Right lobe of liver (tissue), 6 donors: ENCODE results near the gene KRTAP12-1. TPM values are rescaled to one million over a fixed set of nuclear protein-coding genes. Genes with fewer than 3 reads are reported as not detected.

ENCODE experiments used
- ATAC-seq, 4 donors: fragments of 200-7000 bp; cut with Tn5 transposase; one replicate each; pipeline ENCODE4 v1.9.1; 2020; ENCODE audit warnings: mild to moderate bottlenecking in 4 of 4, moderate library complexity in 4 of 4
- DNase-seq, 3 donors: peaks; one replicate each; pipeline ENCODE4 v3.0.0-alpha.2; 2020
- H3K27ac ChIP-seq, 3 donors: fragments of 200-600 bp; one replicate each; pipeline ENCODE4 v1.8.0; 2022
- H3K27me3 ChIP-seq, 2 donors: fragments of 200-600 bp; one replicate each; pipeline ENCODE4 v1.8.0; 2022
- H3K36me3 ChIP-seq, 4 donors: fragments of 200-600 bp; sonication (generic) in 1 of 4; one replicate each; pipeline versions ENCODE4 v1.5.1 to v1.8.0; 2017 to 2022; ENCODE audit warnings: control low read depth in 1 of 4
- H3K4me1 ChIP-seq, 4 donors: fragments of 200-600 bp; sonication (generic) in 1 of 4; one replicate each; pipeline versions ENCODE4 v1.5.1 to v1.8.0; 2017 to 2022; ENCODE audit warnings: control low read depth in 1 of 4
- H3K4me3 ChIP-seq, 3 donors: fragments of 200-600 bp; one replicate each; pipeline ENCODE4 v1.8.0; 2022
- H3K9me3 ChIP-seq, 4 donors: fragments of 200-600 bp; sonication (generic) in 1 of 4; one replicate each; pipeline versions ENCODE4 v1.5.1 to v1.8.0; 2017 to 2022; ENCODE audit warnings: control low read depth in 1 of 4
- POLR2A ChIP-seq: fragments of 450-650 bp; IDR thresholded peaks from one replicate; pipeline ENCODE4 v1.6.1; 2017; ENCODE audit warnings: antibody characterized with exemption, mild to moderate bottlenecking
- WGBS: methylation state at CpG from one replicate; pipeline ENCODE4 v1.1.6; 2018; ENCODE audit warnings: low coverage, low lambda C conversion rate; ENCODE audit not compliant: insufficient coverage; ENCODE audit errors: missing lambda C conversion rate; 5-methylcytosine and 5-hydroxymethylcytosine counted together
- intact Hi-C, 2 donors: fragments of 100-400 bp; cut with DNase I; formaldehyde crosslinking; loops; one replicate each; pipeline versions ENCODE4 v1.11.2 to v1.14.1; 2022
- total RNA-seq, 6 experiments: library from RNA; depleted of rRNA in 2 of 6; stranded (reverse); fragments of >200 nt in 2 of 6; fragmentation: NEBNext Ultra II Directional in 3 of 6; extraction: Animal tissue kit (Norgen Biotek cat#: 25700) in 3 of 6; gene quantifications; one replicate each; pipeline versions ENCODE4 v1.1.0 to v1.2.4, GENCODE V29; 2016 to 2023
- TF ChIP-seq, protein P1 (sequence below), 4 donors: fragments of 200-600 bp in 3 of 4; fragments of 450-650 bp in 1 of 4; IDR thresholded peaks; one replicate each; pipeline versions ENCODE4 v1.5.1 to v1.8.0; 2016 to 2022; ENCODE audit warnings: antibody characterized with exemption in 4 of 4, mild to moderate bottlenecking in 2 of 4
- donor health status: DM: no; HTN: yes; CAD: no.
- donor health status: DM: no; HTN: no; CAD: no.
- donor health status: DM: no; HTN: no; CAD: no.
- donor health status: DM: no; HTN: yes; CAD: no.
- donor health status: DM: no; HTN: yes; CAD: no.

The KRTAP12-1 gene
- total RNA-seq, 6 experiments from 2014 or later = not detected

DNA sequence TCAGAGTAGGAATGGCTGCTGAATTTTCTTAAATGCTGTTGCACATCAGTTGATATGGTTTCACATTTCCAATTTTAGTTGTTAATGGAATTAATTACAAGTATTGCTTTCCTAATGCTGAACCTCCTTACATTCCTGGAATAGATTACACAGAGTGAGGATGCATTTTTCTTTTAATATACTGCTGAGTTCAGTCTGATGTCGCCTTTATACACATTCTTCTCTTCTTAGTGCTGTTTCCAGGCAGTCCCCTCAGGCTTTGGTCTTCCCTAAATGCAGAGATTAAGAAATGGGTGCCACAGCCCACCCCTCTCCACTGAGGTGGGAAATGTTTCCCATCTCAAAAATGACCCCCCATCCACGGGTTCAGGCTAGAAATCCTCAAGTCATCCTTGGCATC lies 36.1 kb upstream of the KRTAP12-1 start:
- no peaks in the 10 kb centered on the region for H3K4me1 ChIP-seq
- WGBS = 19% methylated on average over 2 of the region's 2 CpGs
- H3K4me3 ChIP-seq = no peak overlapping the region
- no peaks in the 10 kb centered on the region for H3K36me3 ChIP-seq
- TF ChIP-seq POLR2A = no peak
- TF ChIP-seq, protein P1, sequence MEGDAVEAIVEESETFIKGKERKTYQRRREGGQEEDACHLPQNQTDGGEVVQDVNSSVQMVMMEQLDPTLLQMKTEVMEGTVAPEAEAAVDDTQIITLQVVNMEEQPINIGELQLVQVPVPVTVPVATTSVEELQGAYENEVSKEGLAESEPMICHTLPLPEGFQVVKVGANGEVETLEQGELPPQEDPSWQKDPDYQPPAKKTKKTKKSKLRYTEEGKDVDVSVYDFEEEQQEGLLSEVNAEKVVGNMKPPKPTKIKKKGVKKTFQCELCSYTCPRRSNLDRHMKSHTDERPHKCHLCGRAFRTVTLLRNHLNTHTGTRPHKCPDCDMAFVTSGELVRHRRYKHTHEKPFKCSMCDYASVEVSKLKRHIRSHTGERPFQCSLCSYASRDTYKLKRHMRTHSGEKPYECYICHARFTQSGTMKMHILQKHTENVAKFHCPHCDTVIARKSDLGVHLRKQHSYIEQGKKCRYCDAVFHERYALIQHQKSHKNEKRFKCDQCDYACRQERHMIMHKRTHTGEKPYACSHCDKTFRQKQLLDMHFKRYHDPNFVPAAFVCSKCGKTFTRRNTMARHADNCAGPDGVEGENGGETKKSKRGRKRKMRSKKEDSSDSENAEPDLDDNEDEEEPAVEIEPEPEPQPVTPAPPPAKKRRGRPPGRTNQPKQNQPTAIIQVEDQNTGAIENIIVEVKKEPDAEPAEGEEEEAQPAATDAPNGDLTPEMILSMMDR (IDR thresholded peaks at IDR 0.05) = no peak
- intact Hi-C loops = no loop called here
- ATAC-seq (no peak), DNase-seq (no peak)
- H3K27me3 ChIP-seq = peaks cover 0 to 10% of the 10 kb centered on the region in 2 donors
- no peaks in the 10 kb centered on the region for H3K9me3 ChIP-seq
- no peak overlapping the region for H3K27ac ChIP-seq

DNA sequence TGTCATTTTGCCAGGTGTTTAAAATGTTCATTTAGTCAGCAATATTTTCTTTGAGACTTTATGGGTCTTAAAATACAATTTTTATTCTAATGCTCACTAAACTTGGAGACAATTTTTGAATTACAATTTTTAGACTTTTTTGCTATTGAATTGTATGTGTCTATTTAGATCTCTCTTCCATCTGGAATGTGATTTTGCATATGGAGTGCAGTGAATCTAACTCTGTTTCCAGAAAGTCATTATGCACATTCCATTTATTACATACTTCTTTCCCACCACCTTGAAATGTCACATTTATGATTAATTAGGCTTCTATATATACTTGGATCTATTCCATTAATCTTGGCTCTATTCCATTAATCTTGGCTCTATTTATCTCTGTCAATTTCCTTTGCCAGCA lies 35.0 kb upstream of the KRTAP12-1 start:
- no peaks in the 10 kb centered on the region for H3K36me3 ChIP-seq
- ATAC-seq = no peak
- peaks cover 0 to 17% of the 10 kb centered on the region in 2 donors for H3K27me3 ChIP-seq
- no peaks in the 10 kb centered on the region for H3K9me3 ChIP-seq
- TF ChIP-seq, protein P1 (IDR thresholded peaks at IDR 0.05) = no peak
- TF ChIP-seq POLR2A = no peak
- no peak overlapping the region for H3K4me3 ChIP-seq
- H3K4me1 ChIP-seq = no peaks in the 10 kb centered on the region
- DNase-seq = no peak
- H3K27ac ChIP-seq = no peak overlapping the region
- intact Hi-C loops = no loop called here

GRCh38 chr21:44714905-44715304 lies 32.9 kb upstream of the KRTAP12-1 start:
- H3K36me3 ChIP-seq = no peaks in the 10 kb centered on the region
- intact Hi-C loops = no loop called here
- peaks cover 0 to 2% (median 0%) of the 10 kb centered on the region in 4 donors for H3K4me1 ChIP-seq
- peaks cover 11 to 21% of the 10 kb centered on the region in 2 donors for H3K27me3 ChIP-seq
- H3K27ac ChIP-seq = no peak overlapping the region
- DNase-seq (no peak), ATAC-seq (no peak)
- H3K9me3 ChIP-seq = no peaks in the 10 kb centered on the region
- WGBS = 8% methylated on average over 8 of the region's 8 CpGs
- TF ChIP-seq POLR2A = no peak
- TF ChIP-seq, protein P1 (IDR thresholded peaks at IDR 0.05) = no peak
- H3K4me3 ChIP-seq = no peak overlapping the region

- DNase-seq (no peak), ATAC-seq (no peak)
- Histone ChIP-seq H3K9me3 (no peaks in the 10 kb centered on the region), H3K4me3 (no peak overlapping the region), H3K27me3 (peaks cover 20 to 25% of the 10 kb centered on the region in 2 donors), H3K4me1 (peaks cover 0 to 3% (median 0%) of the 10 kb centered on the region in 4 donors), H3K36me3 (no peaks in the 10 kb centered on the region), H3K27ac (no peak overlapping the region)
- no peak for TF ChIP-seq POLR2A
- TF ChIP-seq, protein P1 (IDR thresholded peaks at IDR 0.05) = no peak
- intact Hi-C loops = no loop called here
- 73% methylated on average over 3 of the region's 10 CpGs for WGBS
These were observed 31.9 kb upstream of the KRTAP12-1 start for GRCh38 chr21:44713846-44714245.

DNA sequence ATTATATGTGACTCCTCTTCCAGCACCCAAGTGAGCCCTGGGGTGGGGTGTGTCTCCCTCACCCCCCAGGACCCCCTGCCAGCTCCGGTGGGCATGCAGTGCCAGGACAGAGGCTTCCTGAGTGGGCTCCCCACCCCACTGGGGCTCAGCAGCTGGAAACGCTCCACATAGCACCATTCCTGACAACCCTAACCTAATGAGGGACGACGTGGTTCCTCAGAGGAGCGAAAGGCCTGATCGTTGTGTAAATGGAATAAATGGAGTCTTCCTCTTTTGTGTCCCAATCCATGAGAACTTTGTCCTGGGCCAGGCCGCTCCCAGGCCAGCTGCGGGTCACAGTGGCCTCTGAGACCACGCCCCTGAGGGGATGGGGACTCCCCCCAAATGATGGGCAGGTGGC lies 31.2 kb upstream of the KRTAP12-1 start:
- TF ChIP-seq POLR2A = no peak
- TF ChIP-seq, protein P1 (IDR thresholded peaks at IDR 0.05) = no peak
- Histone ChIP-seq H3K4me3 (no peak overlapping the region), H3K27me3 (peaks cover 24 to 32% of the 10 kb centered on the region in 2 donors), H3K27ac (no peak overlapping the region), H3K4me1 (peaks cover 0 to 3% (median 0%) of the 10 kb centered on the region in 4 donors), H3K9me3 (no peaks in the 10 kb centered on the region), H3K36me3 (no peaks in the 10 kb centered on the region)
- no peak for ATAC-seq
- 38% methylated on average over 2 of the region's 9 CpGs for WGBS
- DNase-seq = no peak
- intact Hi-C loops = no loop called here
